T-helper 2 cell treated with Interferon-gamma antibody and Interleukin-4, amounts not matched to agents 5 μg/mL and 100 μg/mL, for 36 hours (primary cell): ENCODE results near the gene ADAMTS2.

Source experiments
- DNase-seq: peaks from one replicate; pipeline ENCODE4 v3.0.0; 2021; ENCODE audit warnings: low spot score
- H3K27ac Mint-ChIP-seq: one replicate; pipeline ENCODE4 v1.8.0; 2021; ENCODE audit warnings: mild to moderate bottlenecking, mixed read lengths
- H3K27me3 Mint-ChIP-seq: one replicate; pipeline ENCODE4 v1.8.0; 2021; ENCODE audit warnings: low read depth, mixed read lengths
- H3K36me3 Mint-ChIP-seq: one replicate; pipeline ENCODE4 v1.8.0; 2021; ENCODE audit warnings: low read depth, mixed read lengths
- H3K4me1 Mint-ChIP-seq: one replicate; pipeline ENCODE4 v1.8.0; 2021; ENCODE audit warnings: low read depth, mixed read lengths
- H3K4me3 Mint-ChIP-seq: one replicate; pipeline ENCODE4 v1.8.0; 2022; ENCODE audit warnings: mild to moderate bottlenecking, moderate library complexity, mixed read lengths
- H3K9me3 Mint-ChIP-seq: one replicate; pipeline ENCODE4 v1.8.0; 2021; ENCODE audit warnings: mixed read lengths

Gene ADAMTS2

GRCh38 chr5:179300581-179301180, 44.6 kb downstream of the ADAMTS2 start:
- H3K9me3 Mint-ChIP-seq, result peaks cover 15% of the 10 kb centered on the region
- no peaks in the 10 kb centered on the region for H3K36me3 Mint-ChIP-seq
- H3K27me3 Mint-ChIP-seq, result no peaks in the 10 kb centered on the region
- no peak overlapping the region for H3K27ac Mint-ChIP-seq
- no peak for DNase-seq
- H3K4me3 Mint-ChIP-seq, result no peak overlapping the region
- no peaks in the 10 kb centered on the region for H3K4me1 Mint-ChIP-seq

- H3K4me3 Mint-ChIP-seq, result no peak overlapping the region
- no peaks in the 10 kb centered on the region for H3K27me3 Mint-ChIP-seq
- no peak overlapping the region for H3K27ac Mint-ChIP-seq
- DNase-seq, result no peak
- H3K9me3 Mint-ChIP-seq, result no peaks in the 10 kb centered on the region
- no peaks in the 10 kb centered on the region for H3K36me3 Mint-ChIP-seq
- H3K4me1 Mint-ChIP-seq, result no peaks in the 10 kb centered on the region
Measured at GRCh38 chr5:179298181-179298993, 46.9 kb downstream of the ADAMTS2 start.

- Mint-ChIP-seq H3K9me3 (no peaks in the 10 kb centered on the region), H3K27me3 (no peaks in the 10 kb centered on the region), H3K4me3 (no peak overlapping the region), H3K27ac (no peak overlapping the region), H3K4me1 (no peaks in the 10 kb centered on the region), H3K36me3 (no peaks in the 10 kb centered on the region)
- no peak for DNase-seq
Measured at GRCh38 chr5:179297486-179298180, 47.6 kb downstream of the ADAMTS2 start.

- Mint-ChIP-seq H3K9me3 (no peaks in the 10 kb centered on the region), H3K4me1 (no peaks in the 10 kb centered on the region), H3K27ac (no peak overlapping the region), H3K4me3 (no peak overlapping the region), H3K36me3 (no peaks in the 10 kb centered on the region), H3K27me3 (no peaks in the 10 kb centered on the region)
- no peak for DNase-seq
Measured at GRCh38 chr5:179297026-179297425, 48.2 kb downstream of the ADAMTS2 start.

GRCh38 chr5:179296150-179296821, 49.0 kb downstream of the ADAMTS2 start:
- Mint-ChIP-seq H3K4me3 (no peak overlapping the region), H3K36me3 (no peaks in the 10 kb centered on the region), H3K4me1 (no peaks in the 10 kb centered on the region), H3K27me3 (no peaks in the 10 kb centered on the region), H3K27ac (no peak overlapping the region), H3K9me3 (no peaks in the 10 kb centered on the region)
- no peak for DNase-seq

GRCh38 chr5:179295778-179296149, 49.5 kb downstream of the ADAMTS2 start:
- Mint-ChIP-seq H3K9me3 (no peaks in the 10 kb centered on the region), H3K27me3 (no peaks in the 10 kb centered on the region), H3K27ac (no peak overlapping the region), H3K4me1 (no peaks in the 10 kb centered on the region), H3K36me3 (no peaks in the 10 kb centered on the region), H3K4me3 (no peak overlapping the region)
- DNase-seq, result no peak

- H3K9me3 Mint-ChIP-seq, result no peaks in the 10 kb centered on the region
- H3K27me3 Mint-ChIP-seq, result no peaks in the 10 kb centered on the region
- no peak for DNase-seq
- H3K36me3 Mint-ChIP-seq, result no peaks in the 10 kb centered on the region
- H3K4me1 Mint-ChIP-seq, result no peaks in the 10 kb centered on the region
- H3K4me3 Mint-ChIP-seq, result no peak overlapping the region
- no peak overlapping the region for H3K27ac Mint-ChIP-seq
Measured at GRCh38 chr5:179294891-179295777, 50.1 kb downstream of the ADAMTS2 start.

GRCh38 chr5:179294131-179294780, 51.0 kb downstream of the ADAMTS2 start:
- H3K4me3 Mint-ChIP-seq, result no peak overlapping the region
- no peaks in the 10 kb centered on the region for H3K36me3 Mint-ChIP-seq
- H3K9me3 Mint-ChIP-seq, result no peaks in the 10 kb centered on the region
- H3K4me1 Mint-ChIP-seq, result no peaks in the 10 kb centered on the region
- H3K27me3 Mint-ChIP-seq, result no peaks in the 10 kb centered on the region
- DNase-seq, result no peak
- no peak overlapping the region for H3K27ac Mint-ChIP-seq

- no peak for DNase-seq
- no peaks in the 10 kb centered on the region for H3K36me3 Mint-ChIP-seq
- H3K4me1 Mint-ChIP-seq, result no peaks in the 10 kb centered on the region
- no peak overlapping the region for H3K4me3 Mint-ChIP-seq
- H3K9me3 Mint-ChIP-seq, result no peaks in the 10 kb centered on the region
- H3K27me3 Mint-ChIP-seq, result no peaks in the 10 kb centered on the region
- no peak overlapping the region for H3K27ac Mint-ChIP-seq
Measured at GRCh38 chr5:179292681-179293635, 52.3 kb downstream of the ADAMTS2 start.

- Mint-ChIP-seq H3K36me3 (no peaks in the 10 kb centered on the region), H3K4me1 (no peaks in the 10 kb centered on the region), H3K4me3 (no peak overlapping the region), H3K9me3 (no peaks in the 10 kb centered on the region), H3K27ac (no peak overlapping the region), H3K27me3 (no peaks in the 10 kb centered on the region)
- DNase-seq, result no peak
Measured at GRCh38 chr5:179292202-179292601, 53.1 kb downstream of the ADAMTS2 start.

GRCh38 chr5:179290681-179291540, 54.4 kb downstream of the ADAMTS2 start:
- H3K9me3 Mint-ChIP-seq, result no peaks in the 10 kb centered on the region
- H3K27ac Mint-ChIP-seq, result no peak overlapping the region
- no peaks in the 10 kb centered on the region for H3K36me3 Mint-ChIP-seq
- no peaks in the 10 kb centered on the region for H3K4me1 Mint-ChIP-seq
- no peak overlapping the region for H3K4me3 Mint-ChIP-seq
- no peaks in the 10 kb centered on the region for H3K27me3 Mint-ChIP-seq
- no peak for DNase-seq
